CD4-positive, alpha-beta memory T cell (primary cell): Measurements from ENCODE around the gene BTG3. TPM values are rescaled to one million over a fixed set of nuclear protein-coding genes. Genes with fewer than 3 reads are reported as not detected.

ENCODE experiments used
- CTCF ChIA-PET: fragments of 350-600 bp; sonication (Branson Sonifier 250); formaldehyde crosslinking; loops from one replicate; lab custom pipeline; 2021; ENCODE audit warnings: inconsistent platforms; ENCODE audit not compliant: partially characterized antibody; lab: Charles Lee
- POLR2A ChIA-PET: fragments of 350-600 bp; sonication (Branson Sonifier 250); formaldehyde crosslinking; loops from one replicate; lab custom pipeline; 2021; ENCODE audit not compliant: partially characterized antibody; lab: Charles Lee
- DNase-seq, 5 donors: peaks; one replicate each; pipeline versions ENCODE4 v3.0.0 to v3.0.0-alpha.2; 2020 to 2022; ENCODE audit warnings: mixed read lengths in 1 of 5
- H3K27ac ChIP-seq: one replicate; pipeline ENCODE4 v1.7.0; 2013; ENCODE audit warnings: low read depth, low read length
- H3K27me3 ChIP-seq: 2 replicates; pipeline ENCODE4 v1.7.0; 2013; ENCODE audit warnings: mild to moderate bottlenecking, low read length, moderate library complexity; ENCODE audit not compliant: insufficient read depth
- H3K36me3 ChIP-seq: 2 replicates; pipeline ENCODE4 v1.7.0; 2013; ENCODE audit warnings: mild to moderate bottlenecking, low read length, moderate library complexity; ENCODE audit not compliant: insufficient read depth
- H3K4me1 ChIP-seq: 2 replicates; pipeline ENCODE4 v1.7.0; 2013; ENCODE audit warnings: mild to moderate bottlenecking, low read length, moderate library complexity; ENCODE audit not compliant: insufficient read depth
- H3K4me3 ChIP-seq, 2 donors: one replicate each; pipeline ENCODE4 v1.7.0; 2013; ENCODE audit warnings: low read length in 2 of 2, mild to moderate bottlenecking in 1 of 2
- H3K9me3 ChIP-seq, 2 donors: one replicate each; pipeline ENCODE4 v1.7.0; 2013; ENCODE audit warnings: low read length in 2 of 2, control low read depth in 1 of 2; ENCODE audit not compliant: control insufficient read depth in 1 of 2
- H3K27ac Mint-ChIP-seq, 7 donors: one replicate each; pipeline ENCODE4 v1.8.0; 2020 to 2021; ENCODE audit warnings: mixed read lengths in 7 of 7, mild to moderate bottlenecking in 6 of 7, inconsistent platforms in 3 of 7, moderate library complexity in 3 of 7
- H3K27me3 Mint-ChIP-seq, 2 donors: one replicate each; pipeline ENCODE4 v1.8.0; 2020 to 2021; ENCODE audit warnings: mixed read lengths in 2 of 2
- H3K36me3 Mint-ChIP-seq, 2 donors: one replicate each; pipeline ENCODE4 v1.8.0; 2020 to 2021; ENCODE audit warnings: mixed read lengths in 2 of 2, inconsistent platforms in 1 of 2, mild to moderate bottlenecking in 1 of 2
- H3K4me1 Mint-ChIP-seq, 4 donors: one replicate each; pipeline ENCODE4 v1.8.0; 2020 to 2021; ENCODE audit warnings: mixed read lengths in 4 of 4, mild to moderate bottlenecking in 1 of 4
- H3K4me3 Mint-ChIP-seq, 8 donors: one replicate each; pipeline ENCODE4 v1.8.0; 2020 to 2021; ENCODE audit warnings: mixed read lengths in 8 of 8, mild to moderate bottlenecking in 7 of 8, moderate library complexity in 6 of 8, inconsistent platforms in 3 of 8
- H3K9me3 Mint-ChIP-seq, 8 donors: one replicate each; pipeline ENCODE4 v1.8.0; 2020 to 2021; ENCODE audit warnings: mixed read lengths in 8 of 8, mild to moderate bottlenecking in 5 of 8, inconsistent platforms in 3 of 8, moderate library complexity in 1 of 8
- intact Hi-C: fragments of 100-400 bp; cut with micrococcal nuclease; formaldehyde crosslinking; loops from one replicate; pipeline ENCODE4 v1.15.1; 2023
- polyA plus RNA-seq, 2 donors: library from polyadenylated mRNA; unstranded; fragments of 300-500 nt; fragmentation: Illumina TruSeq; gene quantifications; one replicate each; pipeline ENCODE4 v1.2.3, GENCODE V29; 2021
- total RNA-seq, 2 experiments: library from RNA; stranded (reverse); gene quantifications; one replicate each; pipeline ENCODE4 v1.2.3, GENCODE V29; 2021

Gene BTG3
- total and polyA plus RNA-seq, 4 experiments from 2014 or later = 9.7 to 20.6 (median 15.9) TPM

DNA sequence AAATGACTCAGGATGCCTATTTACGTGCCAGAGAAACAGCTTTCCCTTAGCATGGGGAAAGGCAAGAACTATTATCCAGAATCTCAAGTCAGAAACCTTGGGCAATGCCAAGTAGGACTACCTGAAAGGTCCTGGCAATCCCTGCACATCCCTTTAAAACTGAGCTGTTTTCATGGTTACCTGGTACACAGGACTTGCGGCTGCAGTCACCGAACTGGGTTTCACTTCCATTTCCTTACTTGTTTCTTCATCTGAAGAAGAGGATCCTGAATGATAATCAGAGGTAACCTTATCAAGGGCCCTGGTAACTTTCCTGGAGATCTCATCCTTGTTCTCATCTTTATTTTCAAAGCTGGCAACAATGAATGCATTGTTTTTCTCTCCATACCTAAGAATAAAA, 14.3 kb downstream of the BTG3 start:
- Mint-ChIP-seq H3K9me3 (no peaks in the 10 kb centered on the region), H3K27ac (peak overlapping the region in 1 of 7 donors; percentile 4), H3K4me3 (peak overlapping the region in 1 of 8 donors; percentile 3), H3K27me3 (no peaks in the 10 kb centered on the region), H3K4me1 (peaks cover 0 to 10% (median 4%) of the 10 kb centered on the region in 4 donors), H3K36me3 (peaks cover 44 to 58% of the 10 kb centered on the region in 2 donors)
- Histone ChIP-seq H3K36me3 (peaks cover 16% of the 10 kb centered on the region), H3K27me3 (no peaks in the 10 kb centered on the region), H3K4me3 (no peak overlapping the region), H3K27ac (no peak overlapping the region), H3K9me3 (no peaks in the 10 kb centered on the region), H3K4me1 (no peaks in the 10 kb centered on the region)
- CTCF ChIA-PET = interaction anchor here (0.8 to 2.0 kb wide), 4 partner anchors 12 to 326 kb away, joined by 3 to 10 read pairs (median 4); no protein-coding TSS in a partner anchor
- POLR2A ChIA-PET = interaction anchor here (1.0 to 1.6 kb wide), 2 partner anchors 13 to 26 kb away, joined by 3 to 7 read pairs; no protein-coding TSS in a partner anchor
- intact Hi-C loops = no loop called here
- DNase-seq = no peak

- no peak overlapping the region for H3K27ac ChIP-seq
- CTCF ChIA-PET = interaction anchor here (1.3 to 2.0 kb wide), 3 partner anchors 12 to 327 kb away, joined by 3 to 10 read pairs (median 5); no protein-coding TSS in a partner anchor
These were observed 15.0 kb downstream of the BTG3 start for GRCh38 chr21:17597680-17598079.

DNA sequence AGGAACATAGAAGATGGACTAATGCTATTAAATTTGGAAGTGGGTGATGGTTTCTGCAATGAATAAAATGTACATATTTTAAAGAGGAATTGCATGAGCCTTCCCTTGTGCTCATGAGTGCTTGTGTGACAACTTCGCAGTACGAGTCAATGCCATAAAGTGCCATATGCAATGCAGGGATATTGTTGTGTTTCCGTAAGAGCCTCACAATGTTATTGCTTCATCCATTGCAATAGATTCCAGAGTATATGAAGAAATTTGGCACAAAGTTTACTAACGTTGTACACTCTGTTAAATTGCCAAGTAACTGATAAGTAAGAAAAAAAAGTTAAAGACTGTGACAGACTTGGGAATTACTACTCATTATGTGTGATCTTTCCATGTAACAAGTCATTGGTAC, 22.3 kb downstream of the BTG3 start:
- CTCF ChIA-PET = interaction anchor here (1.3 kb wide), 1 partner anchor 13 kb away, joined by 3 read pairs; no protein-coding TSS in a partner anchor

More at GRCh38 chr21:17597680-17598079, 15.0 kb downstream of the BTG3 start:
- POLR2A ChIA-PET = interaction anchor here (1.6 kb wide), 1 partner anchor 14 kb away, joined by 7 read pairs; no protein-coding TSS in a partner anchor
- Mint-ChIP-seq H3K27me3 (no peaks in the 10 kb centered on the region), H3K4me3 (no peak overlapping the region), H3K27ac (peak overlapping the region in 1 of 7 donors; percentile 15), H3K36me3 (peaks cover 42 to 57% of the 10 kb centered on the region in 2 donors), H3K4me1 (peaks cover 0 to 5% (median 2%) of the 10 kb centered on the region in 4 donors), H3K9me3 (no peaks in the 10 kb centered on the region)
- Histone ChIP-seq H3K9me3 (no peaks in the 10 kb centered on the region), H3K4me3 (no peak overlapping the region), H3K27me3 (no peaks in the 10 kb centered on the region), H3K36me3 (peaks cover 16% of the 10 kb centered on the region), H3K4me1 (no peaks in the 10 kb centered on the region)
- no peak for DNase-seq
- intact Hi-C loops = no loop called here

GRCh38 chr21:17585875-17586450, 26.7 kb downstream of the BTG3 start:
- no peak overlapping the region for H3K4me3 Mint-ChIP-seq
- no peaks in the 10 kb centered on the region for H3K9me3 Mint-ChIP-seq
- no peaks in the 10 kb centered on the region for H3K9me3 ChIP-seq
- no peaks in the 10 kb centered on the region for H3K4me1 ChIP-seq
- peaks cover 0 to 2% of the 10 kb centered on the region in 2 donors for H3K36me3 Mint-ChIP-seq
- ChIA-PET POLR2A (no interaction called here), CTCF (interaction anchor here (0.7 to 6.2 kb wide), 20 partner anchors 9 to 197 kb away, joined by 3 to 144 read pairs (median 4); no protein-coding TSS in a partner anchor)
- intact Hi-C loops = loop anchor here (1.0 kb wide), 1 partner anchor 199 kb away; no protein-coding TSS in a partner anchor
- H3K4me3 ChIP-seq = no peak overlapping the region
- H3K27ac Mint-ChIP-seq = no peak overlapping the region
- DNase-seq = peak in 4 of 5 donors; percentile 34 to 45 (median 40)
- H3K27me3 Mint-ChIP-seq = no peaks in the 10 kb centered on the region
- H3K4me1 Mint-ChIP-seq = no peaks in the 10 kb centered on the region
- no peaks in the 10 kb centered on the region for H3K36me3 ChIP-seq
- no peaks in the 10 kb centered on the region for H3K27me3 ChIP-seq
- H3K27ac ChIP-seq = no peak overlapping the region

More for the DNA sequence above, 22.3 kb downstream of the BTG3 start:
- Histone ChIP-seq H3K4me1 (no peaks in the 10 kb centered on the region), H3K4me3 (no peak overlapping the region), H3K27me3 (no peaks in the 10 kb centered on the region), H3K36me3 (peaks cover 10% of the 10 kb centered on the region), H3K27ac (no peak overlapping the region), H3K9me3 (no peaks in the 10 kb centered on the region)
- Mint-ChIP-seq H3K36me3 (peaks cover 17 to 26% of the 10 kb centered on the region in 2 donors), H3K27ac (no peak overlapping the region), H3K27me3 (no peaks in the 10 kb centered on the region), H3K4me3 (no peak overlapping the region), H3K4me1 (no peaks in the 10 kb centered on the region), H3K9me3 (no peaks in the 10 kb centered on the region)
- POLR2A ChIA-PET = no interaction called here
- no peak for DNase-seq
- intact Hi-C loops = no loop called here

GRCh38 chr21:17583898-17584297, 28.8 kb downstream of the BTG3 start:
- Mint-ChIP-seq H3K9me3 (no peaks in the 10 kb centered on the region), H3K4me1 (no peaks in the 10 kb centered on the region), H3K36me3 (no peaks in the 10 kb centered on the region), H3K27me3 (no peaks in the 10 kb centered on the region), H3K4me3 (no peak overlapping the region), H3K27ac (no peak overlapping the region)
- ChIA-PET POLR2A (no interaction called here), CTCF (interaction anchor here (0.7 to 6.2 kb wide), 3 partner anchors 14 to 195 kb away, joined by 3 to 144 read pairs (median 5); no protein-coding TSS in a partner anchor)
- no peak for DNase-seq
- H3K4me3 ChIP-seq = no peak overlapping the region
- intact Hi-C loops = no loop called here
- H3K4me1 ChIP-seq = no peaks in the 10 kb centered on the region
- H3K36me3 ChIP-seq = no peaks in the 10 kb centered on the region
- no peak overlapping the region for H3K27ac ChIP-seq
- H3K27me3 ChIP-seq = no peaks in the 10 kb centered on the region
- H3K9me3 ChIP-seq = no peaks in the 10 kb centered on the region

DNA sequence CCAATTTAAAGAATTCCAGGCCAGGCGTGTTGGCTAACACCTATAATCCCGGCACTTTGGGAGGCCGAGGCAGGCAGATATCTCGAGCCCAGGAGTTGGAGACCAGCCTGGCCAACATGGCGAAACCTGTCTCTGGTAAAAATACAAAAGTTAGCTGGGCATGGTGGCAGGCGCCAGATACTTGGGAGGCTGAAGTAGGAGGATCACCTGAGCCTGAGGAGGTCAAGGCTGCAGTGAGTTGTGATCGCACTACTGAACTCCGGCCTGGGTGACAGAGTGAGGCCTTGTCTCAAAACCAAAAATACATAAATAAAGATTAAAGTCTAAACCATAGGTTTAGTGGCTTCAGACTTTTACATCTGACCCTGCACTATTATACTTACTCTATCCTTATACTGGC, 32.4 kb downstream of the BTG3 start:
- no peaks in the 10 kb centered on the region for H3K27me3 ChIP-seq
- ChIA-PET POLR2A (no interaction called here), CTCF (interaction anchor here (0.7 to 6.2 kb wide), 3 partner anchors 192 to 196 kb away, joined by 3 to 144 read pairs (median 3); no protein-coding TSS in a partner anchor)
- Mint-ChIP-seq H3K36me3 (no peaks in the 10 kb centered on the region), H3K27ac (no peak overlapping the region), H3K27me3 (no peaks in the 10 kb centered on the region), H3K4me1 (no peaks in the 10 kb centered on the region), H3K9me3 (no peaks in the 10 kb centered on the region), H3K4me3 (no peak overlapping the region)
- no peaks in the 10 kb centered on the region for H3K36me3 ChIP-seq
- no peaks in the 10 kb centered on the region for H3K9me3 ChIP-seq
- intact Hi-C loops = no loop called here
- no peak overlapping the region for H3K27ac ChIP-seq
- DNase-seq = no peak
- H3K4me3 ChIP-seq = no peak overlapping the region
- no peaks in the 10 kb centered on the region for H3K4me1 ChIP-seq

DNA sequence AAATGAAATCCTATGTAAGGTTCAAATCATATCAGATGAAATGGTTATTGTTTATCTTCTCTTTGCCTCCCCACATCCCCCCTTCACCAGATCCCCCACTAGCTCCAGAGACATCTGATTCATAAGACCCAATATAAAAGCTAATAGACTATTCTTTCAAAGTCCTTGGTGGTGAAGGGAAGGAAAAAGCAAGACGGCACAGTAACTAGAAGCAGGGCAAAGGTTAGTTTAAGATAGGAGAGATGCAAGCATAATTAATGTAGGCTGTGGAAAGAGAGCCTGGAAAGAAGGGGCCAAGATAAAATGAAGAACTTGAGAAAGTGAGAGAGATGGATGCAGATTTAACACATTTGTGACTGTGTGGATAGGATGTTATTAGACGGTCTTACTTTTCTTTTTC, 33.8 kb downstream of the BTG3 start:
- no peaks in the 10 kb centered on the region for H3K4me1 ChIP-seq
- intact Hi-C loops = no loop called here
- no peaks in the 10 kb centered on the region for H3K9me3 ChIP-seq
- no peaks in the 10 kb centered on the region for H3K36me3 ChIP-seq
- no peaks in the 10 kb centered on the region for H3K27me3 ChIP-seq
- ChIA-PET POLR2A (no interaction called here), CTCF (no interaction called here)
- H3K27ac Mint-ChIP-seq = no peak overlapping the region
- H3K27ac ChIP-seq = no peak overlapping the region
- no peak overlapping the region for H3K4me3 ChIP-seq
- no peaks in the 10 kb centered on the region for H3K9me3 Mint-ChIP-seq
- H3K36me3 Mint-ChIP-seq = no peaks in the 10 kb centered on the region
- H3K27me3 Mint-ChIP-seq = no peaks in the 10 kb centered on the region
- no peak overlapping the region for H3K4me3 Mint-ChIP-seq
- H3K4me1 Mint-ChIP-seq = no peaks in the 10 kb centered on the region
- DNase-seq = no peak
